Neuron (in vitro differentiated cells): ENCODE data around the gene GORASP1.
A peak's percentile ranks its signal among the peaks of the same experiment; 100 is the strongest.

Experiments used
- H2AFZ ChIP-seq: one replicate; pipeline ENCODE4 v1.6.1; 2013; ENCODE audit warnings: low read depth, mild to moderate bottlenecking, inconsistent platforms, low read length, moderate library complexity
- H3K27me3 ChIP-seq: one replicate; pipeline ENCODE4 v1.6.1; 2013; ENCODE audit warnings: low read length; ENCODE audit not compliant: insufficient read depth
- H3K36me3 ChIP-seq: one replicate; pipeline ENCODE4 v1.6.1; 2013; ENCODE audit warnings: low read length; ENCODE audit not compliant: insufficient read depth
- H3K4me1 ChIP-seq: one replicate; pipeline ENCODE4 v1.6.1; 2013; ENCODE audit warnings: low read length; ENCODE audit not compliant: insufficient read depth
- H3K4me3 ChIP-seq: 2 replicates; pipeline ENCODE4 v1.5.1; 2013; ENCODE audit warnings: mild to moderate bottlenecking, low read length, moderate library complexity
- H3K9me3 ChIP-seq: one replicate; pipeline ENCODE4 v1.6.1; 2013; ENCODE audit warnings: low read length

Gene GORASP1

DNA sequence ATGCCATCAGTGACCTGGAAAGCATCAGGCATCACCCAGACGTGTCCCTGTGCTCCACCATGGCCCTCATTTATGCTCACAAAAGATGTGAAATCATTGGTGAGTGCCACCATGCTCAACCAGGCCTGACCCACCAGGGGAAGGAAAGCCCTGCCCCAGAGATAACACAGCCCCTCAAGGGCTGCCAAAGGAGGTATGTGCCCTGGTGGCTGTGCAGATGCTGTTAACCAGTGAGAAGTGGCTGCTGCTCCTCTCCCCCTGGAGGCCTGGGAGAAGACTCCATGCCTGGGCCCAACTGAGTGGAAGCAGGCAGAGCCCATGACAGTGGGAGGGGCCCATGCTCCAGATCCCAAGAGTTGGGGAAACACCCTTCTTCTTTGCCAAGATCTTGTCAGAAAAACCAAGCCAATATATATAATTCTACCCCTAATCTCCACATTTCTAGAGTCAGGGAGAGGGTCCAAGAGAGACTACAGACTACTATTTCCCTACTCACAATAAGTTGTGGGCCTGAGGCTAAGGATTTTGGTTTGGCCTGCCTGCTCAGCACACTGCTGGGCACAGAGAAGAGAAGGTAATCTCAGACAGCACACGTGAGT lies 2.7 kb upstream of the GORASP1 start:
- Histone ChIP-seq H2AFZ (no peak overlapping the region), H3K9me3 (no peaks in the 10 kb centered on the region), H3K27me3 (no peaks in the 10 kb centered on the region), H3K4me3 (no peak overlapping the region), H3K36me3 (no peaks in the 10 kb centered on the region), H3K4me1 (peaks cover 14% of the 10 kb centered on the region)

DNA sequence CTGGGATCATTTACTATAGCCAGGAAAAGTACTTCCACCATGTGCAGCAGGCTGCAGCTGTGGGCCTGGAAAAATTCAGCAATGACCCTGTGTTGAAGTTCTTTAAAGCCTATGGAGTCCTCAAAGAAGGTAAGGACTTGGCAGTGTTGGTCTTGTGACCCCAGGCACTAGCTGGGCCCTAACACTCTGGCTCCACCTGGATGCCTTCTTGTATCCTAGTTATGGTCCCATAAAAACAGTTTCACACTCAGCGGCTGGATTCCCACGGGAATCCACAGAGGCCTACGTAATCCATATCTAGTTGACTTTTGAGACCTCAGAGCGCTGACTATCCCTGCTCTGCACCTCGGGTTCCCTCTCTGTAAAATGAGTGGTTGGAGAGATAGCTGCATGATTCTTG lies 1.7 kb upstream of the GORASP1 start:
- Histone ChIP-seq H3K9me3 (no peaks in the 10 kb centered on the region), H3K36me3 (no peaks in the 10 kb centered on the region), H3K27me3 (no peaks in the 10 kb centered on the region), H2AFZ (no peak overlapping the region), H3K4me3 (no peak overlapping the region), H3K4me1 (peaks cover 14% of the 10 kb centered on the region)

DNA sequence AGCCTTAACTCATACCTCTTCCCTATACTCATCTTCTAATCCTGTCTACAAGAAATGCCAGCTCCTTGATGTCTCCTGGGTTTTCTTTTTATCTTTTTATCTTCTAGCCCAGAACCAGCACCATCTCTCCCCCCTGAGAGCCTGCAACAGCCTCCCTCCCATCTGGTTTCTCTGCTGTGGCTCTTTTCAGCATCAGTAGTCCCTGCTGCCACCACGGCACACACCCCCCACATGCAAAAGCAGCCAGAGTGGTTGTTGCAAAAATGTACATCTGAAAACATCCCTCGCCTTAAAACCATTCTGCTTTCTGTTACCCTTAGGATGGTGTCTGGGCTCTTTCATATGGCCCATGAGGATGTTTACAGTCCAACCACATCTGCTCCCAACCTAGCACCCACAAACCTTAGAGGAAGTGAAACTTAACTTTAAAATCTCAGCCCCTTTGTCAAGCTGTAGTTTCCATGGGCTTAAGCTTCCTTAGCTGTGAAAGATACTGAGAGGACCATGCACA lies 828 bp upstream of the GORASP1 start:
- Histone ChIP-seq H3K4me1 (peaks cover 14% of the 10 kb centered on the region), H3K4me3 (peak overlapping the region; percentile 75), H3K27me3 (no peaks in the 10 kb centered on the region), H3K9me3 (no peaks in the 10 kb centered on the region), H2AFZ (peak overlapping the region; percentile 81), H3K36me3 (no peaks in the 10 kb centered on the region)

DNA sequence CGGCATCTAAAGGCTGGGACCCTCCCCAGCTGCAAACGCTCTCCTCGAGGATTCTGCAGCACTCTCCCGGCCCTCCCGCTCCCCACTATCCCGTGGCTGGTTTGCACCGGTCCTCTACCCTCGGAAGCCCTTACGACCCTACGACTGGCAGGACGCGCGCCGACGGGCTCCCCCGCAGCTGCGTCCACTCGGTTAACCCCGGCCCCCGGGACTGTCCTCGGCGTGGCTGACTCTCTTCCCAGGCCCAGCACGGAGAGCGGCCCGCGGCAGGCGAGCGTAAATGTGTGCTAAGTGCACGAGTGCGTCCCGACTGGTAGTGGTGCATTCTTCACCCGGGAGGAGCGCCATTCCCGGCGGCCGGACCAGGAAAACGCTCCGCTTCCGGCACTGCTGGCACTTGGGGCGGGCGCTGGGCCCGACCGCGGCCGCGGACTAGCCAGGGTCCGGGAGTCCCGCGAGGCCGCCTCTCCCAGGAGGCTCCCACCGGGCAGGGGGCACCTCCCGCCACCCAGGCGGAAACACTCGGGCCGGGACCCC lies 508 bp downstream of the GORASP1 start:
- H3K4me3 ChIP-seq = peak overlapping the region; percentile 75
- peak overlapping the region; percentile 87 for H2AFZ ChIP-seq
- H3K4me1 ChIP-seq = peaks cover 14% of the 10 kb centered on the region
- no peaks in the 10 kb centered on the region for H3K27me3 ChIP-seq
- no peaks in the 10 kb centered on the region for H3K36me3 ChIP-seq
- no peaks in the 10 kb centered on the region for H3K9me3 ChIP-seq

DNA sequence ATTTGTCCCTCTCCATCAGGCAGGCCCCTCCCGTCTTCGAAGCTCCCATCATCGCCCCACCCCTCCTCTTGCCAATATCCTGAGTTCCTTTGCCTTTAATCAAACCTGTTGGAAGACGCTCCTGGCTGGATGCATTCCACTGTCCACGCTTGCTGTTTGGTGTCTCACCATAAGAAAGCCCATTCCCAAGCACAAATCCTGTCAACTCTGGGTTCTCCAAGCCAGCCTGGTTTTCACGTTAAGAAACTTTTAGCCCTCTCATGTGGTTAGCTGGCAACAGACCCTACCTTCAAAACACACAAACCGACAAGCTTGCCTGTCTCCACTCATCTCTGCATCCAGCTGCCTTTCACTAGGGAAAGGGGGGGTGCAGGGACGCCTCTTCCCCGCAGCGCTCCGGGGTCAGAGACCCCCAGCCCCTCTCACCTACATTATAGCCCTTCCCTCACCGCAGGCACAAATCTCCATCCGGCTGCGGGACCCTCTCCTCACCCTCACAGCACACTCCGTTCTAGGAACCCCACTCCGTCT lies 1.1 kb downstream of the GORASP1 start:
- Histone ChIP-seq H3K9me3 (no peaks in the 10 kb centered on the region), H3K36me3 (no peaks in the 10 kb centered on the region), H3K4me3 (peak overlapping the region; percentile 75), H3K27me3 (no peaks in the 10 kb centered on the region), H3K4me1 (peaks cover 14% of the 10 kb centered on the region), H2AFZ (peak overlapping the region; percentile 87)

DNA sequence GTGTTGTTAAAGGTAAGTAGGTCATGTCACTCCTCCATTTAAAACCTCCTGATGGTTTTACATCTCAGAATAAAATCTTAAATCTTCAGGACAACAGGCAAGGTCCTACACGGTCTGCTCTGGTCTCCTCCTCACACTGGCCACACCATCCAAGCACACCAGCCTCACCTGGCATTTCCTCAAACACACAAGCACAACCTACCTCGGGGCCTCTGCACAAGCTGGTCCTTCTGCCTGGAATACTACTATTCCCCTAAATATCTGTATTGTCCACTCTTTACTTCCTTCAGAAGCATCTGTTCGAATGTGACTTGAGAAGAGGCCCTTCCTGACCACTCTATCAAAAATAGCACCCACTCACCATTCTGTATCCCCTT lies 1.8 kb downstream of the GORASP1 start:
- no peak overlapping the region for H2AFZ ChIP-seq
- peak overlapping the region; percentile 75 for H3K4me3 ChIP-seq
- peaks cover 14% of the 10 kb centered on the region for H3K4me1 ChIP-seq
- no peaks in the 10 kb centered on the region for H3K27me3 ChIP-seq
- H3K36me3 ChIP-seq = peaks cover 5% of the 10 kb centered on the region
- H3K9me3 ChIP-seq = no peaks in the 10 kb centered on the region

DNA sequence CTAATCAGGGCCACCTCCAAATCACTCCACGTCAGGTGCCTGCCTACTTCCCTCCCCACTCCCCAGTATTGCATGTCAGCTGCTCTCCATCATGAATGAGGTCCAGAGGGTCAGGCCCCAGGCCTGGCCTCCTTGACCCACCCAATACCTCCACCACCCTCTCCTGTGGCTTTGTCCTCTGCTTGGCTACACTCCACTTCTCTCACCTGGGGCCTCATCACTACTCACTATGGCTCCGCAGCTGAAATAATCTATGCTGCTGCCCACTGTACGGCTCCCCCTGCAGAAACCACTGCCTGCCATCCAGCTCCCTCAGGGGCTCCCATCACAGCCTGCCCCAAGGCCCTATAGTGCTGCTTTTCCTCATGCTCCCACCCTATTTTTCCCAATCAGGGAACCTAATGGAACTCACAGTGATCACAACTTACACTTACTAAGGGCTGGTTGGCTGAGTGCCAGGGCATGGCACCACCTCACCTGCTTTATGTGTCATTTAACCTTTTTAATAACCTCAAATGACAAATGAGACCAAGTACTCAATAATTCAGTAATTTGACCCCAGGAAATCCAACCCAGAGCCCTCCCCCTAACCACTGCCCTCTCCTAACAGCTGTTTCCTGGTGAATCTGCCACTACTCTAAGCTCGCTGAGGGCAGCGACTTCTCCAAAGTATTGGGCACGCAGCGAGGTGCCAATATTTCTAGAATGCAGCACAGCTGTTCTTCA lies 2.3 kb downstream of the GORASP1 start:
- no peak overlapping the region for H3K4me3 ChIP-seq
- H2AFZ ChIP-seq = no peak overlapping the region
- H3K27me3 ChIP-seq = no peaks in the 10 kb centered on the region
- H3K9me3 ChIP-seq = no peaks in the 10 kb centered on the region
- H3K36me3 ChIP-seq = peaks cover 10% of the 10 kb centered on the region
- H3K4me1 ChIP-seq = peaks cover 14% of the 10 kb centered on the region

DNA sequence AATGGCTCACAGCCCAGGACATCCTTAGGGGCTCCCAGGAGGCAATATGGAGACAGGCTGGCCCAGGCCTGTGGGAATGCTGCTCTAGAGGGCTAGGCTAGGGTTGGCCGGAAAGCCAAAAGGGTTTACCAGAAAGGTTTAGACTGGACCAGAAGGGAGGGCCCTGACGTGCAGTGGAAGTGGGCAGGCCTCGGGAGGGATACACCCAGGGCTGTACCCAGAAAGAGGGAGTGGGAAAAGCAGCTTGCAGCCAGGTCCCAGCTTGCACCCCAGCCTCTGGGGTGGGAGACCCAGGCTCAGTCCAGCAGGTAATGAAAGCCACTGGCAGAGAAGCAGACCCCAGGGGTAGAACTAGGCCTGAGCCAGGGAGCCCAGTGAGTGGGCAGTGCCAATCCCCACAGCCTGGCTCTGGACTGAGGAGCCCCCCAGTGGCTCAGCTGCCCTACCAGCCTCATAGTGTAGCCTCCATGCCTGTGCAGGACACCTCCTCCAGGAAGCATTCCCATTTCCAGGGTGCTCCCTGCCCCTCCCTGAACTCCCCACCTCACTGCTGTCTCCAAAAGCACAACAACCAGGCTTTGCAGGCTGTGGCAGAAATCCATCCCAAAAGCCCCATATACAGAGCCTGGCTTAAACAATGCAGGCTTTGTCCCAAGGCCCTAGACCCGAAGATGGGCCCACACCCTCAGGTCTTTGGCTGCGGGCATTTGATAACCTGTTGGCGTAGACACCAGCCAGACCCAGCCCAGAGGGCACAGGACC lies 3.5 kb downstream of the GORASP1 start:
- peaks cover 14% of the 10 kb centered on the region for H3K4me1 ChIP-seq
- H3K9me3 ChIP-seq = no peaks in the 10 kb centered on the region

DNA sequence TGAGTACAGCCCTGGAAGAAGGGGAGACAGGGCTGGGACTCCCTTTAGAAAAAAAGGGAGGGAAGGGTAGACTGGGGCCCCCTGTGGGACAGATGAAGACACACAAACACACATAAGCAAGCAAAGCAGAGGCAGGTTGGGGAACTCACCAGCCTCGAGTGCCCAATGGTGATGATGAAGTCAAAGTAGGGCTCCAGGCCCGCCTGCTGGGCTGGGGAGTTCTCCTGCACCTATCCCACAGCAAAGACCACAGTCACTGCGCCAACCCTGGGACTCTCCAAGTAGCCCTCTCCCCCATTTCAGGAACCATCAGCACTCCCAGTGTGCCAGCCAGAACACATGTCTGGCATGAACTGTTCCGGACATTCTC lies 4.1 kb downstream of the GORASP1 start:
- H3K4me3 ChIP-seq = no peak overlapping the region
- no peaks in the 10 kb centered on the region for H3K27me3 ChIP-seq
- peaks cover 28% of the 10 kb centered on the region for H3K36me3 ChIP-seq
- peaks cover 14% of the 10 kb centered on the region for H3K4me1 ChIP-seq
- no peak overlapping the region for H2AFZ ChIP-seq
- H3K9me3 ChIP-seq = no peaks in the 10 kb centered on the region

More for the DNA sequence above, 3.5 kb downstream of the GORASP1 start:
- H3K36me3 ChIP-seq = peaks cover 22% of the 10 kb centered on the region
- no peak overlapping the region for H3K4me3 ChIP-seq
- H2AFZ ChIP-seq = no peak overlapping the region
- H3K27me3 ChIP-seq = no peaks in the 10 kb centered on the region

DNA sequence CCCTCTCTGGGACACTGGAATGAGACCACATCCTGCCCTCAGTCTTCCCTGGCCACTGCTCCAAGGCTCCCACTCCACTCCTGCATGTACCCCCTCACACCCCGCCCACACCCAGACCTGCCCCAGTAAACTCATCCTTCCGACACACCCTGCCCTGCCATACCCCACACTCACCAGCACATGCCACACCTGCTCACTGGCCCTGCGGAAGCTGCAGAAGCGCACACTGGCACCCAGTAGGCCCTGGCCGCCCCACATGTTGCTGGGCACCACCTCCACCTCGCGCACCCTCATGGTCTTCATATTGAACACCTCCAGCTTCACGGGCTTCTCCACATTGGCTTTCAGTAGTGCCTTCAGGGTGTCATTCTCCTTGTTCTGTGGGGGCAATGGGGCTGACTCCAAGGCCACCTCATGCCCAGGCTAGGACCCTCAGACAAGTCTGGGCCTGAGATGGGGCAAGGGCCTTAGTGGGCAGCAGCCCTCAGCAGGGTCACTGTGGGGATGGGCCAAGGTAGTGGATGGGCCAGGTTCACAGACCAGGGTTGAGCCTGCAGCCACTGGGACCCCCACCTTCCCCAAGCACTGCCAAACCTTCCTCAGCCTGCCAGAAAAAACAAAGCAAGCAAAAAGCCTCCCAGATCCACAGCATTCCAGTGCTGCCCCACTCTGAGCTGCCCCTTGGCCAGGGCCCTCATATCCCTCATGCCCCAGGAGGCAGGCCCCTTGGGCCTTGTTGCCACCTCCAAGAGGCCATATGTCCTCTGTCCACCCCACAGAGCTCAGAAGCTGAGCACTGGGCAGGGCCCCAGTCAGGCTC lies 4.7 kb downstream of the GORASP1 start:
- H3K4me3 ChIP-seq = no peak overlapping the region
- H3K9me3 ChIP-seq = no peaks in the 10 kb centered on the region
- no peaks in the 10 kb centered on the region for H3K27me3 ChIP-seq
- peaks cover 11% of the 10 kb centered on the region for H3K4me1 ChIP-seq
- H3K36me3 ChIP-seq = peaks cover 34% of the 10 kb centered on the region
- H2AFZ ChIP-seq = no peak overlapping the region

DNA sequence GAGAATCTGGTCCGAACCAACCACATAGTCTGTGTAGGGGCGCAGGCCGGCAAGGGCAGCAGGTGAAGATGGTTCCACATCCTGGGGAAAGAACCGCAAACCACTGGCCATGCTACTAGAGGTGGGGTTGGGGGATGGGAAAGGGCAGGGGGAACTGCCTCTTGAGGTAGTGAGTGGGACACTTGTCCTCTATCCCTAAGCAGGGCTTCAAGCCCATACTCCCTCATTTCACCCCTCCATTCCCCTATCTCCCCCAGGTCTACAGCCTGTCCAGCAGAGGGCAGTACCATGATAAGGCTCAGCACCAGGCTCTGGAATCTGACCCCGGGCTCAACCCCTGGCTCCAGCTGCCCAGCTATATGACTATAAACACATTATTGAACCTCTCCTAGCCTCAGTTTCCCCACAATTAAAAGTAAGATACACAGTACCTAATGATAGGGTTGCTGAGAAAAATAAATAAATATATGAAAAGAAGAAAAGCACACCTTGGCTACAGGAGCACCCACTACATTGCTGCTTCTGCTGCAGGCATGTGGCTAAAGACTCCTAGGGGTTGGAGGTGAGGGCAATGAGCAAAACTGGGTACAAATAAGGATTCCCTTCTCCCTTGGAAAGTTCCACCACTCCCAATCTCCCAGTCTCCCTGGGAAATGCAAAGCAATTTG lies 6.3 kb downstream of the GORASP1 start:
- no peak overlapping the region for H2AFZ ChIP-seq
- no peaks in the 10 kb centered on the region for H3K9me3 ChIP-seq
- no peak overlapping the region for H3K4me3 ChIP-seq
- H3K27me3 ChIP-seq = no peaks in the 10 kb centered on the region
- H3K36me3 ChIP-seq = peaks cover 49% of the 10 kb centered on the region
- peaks cover 18% of the 10 kb centered on the region for H3K4me1 ChIP-seq

DNA sequence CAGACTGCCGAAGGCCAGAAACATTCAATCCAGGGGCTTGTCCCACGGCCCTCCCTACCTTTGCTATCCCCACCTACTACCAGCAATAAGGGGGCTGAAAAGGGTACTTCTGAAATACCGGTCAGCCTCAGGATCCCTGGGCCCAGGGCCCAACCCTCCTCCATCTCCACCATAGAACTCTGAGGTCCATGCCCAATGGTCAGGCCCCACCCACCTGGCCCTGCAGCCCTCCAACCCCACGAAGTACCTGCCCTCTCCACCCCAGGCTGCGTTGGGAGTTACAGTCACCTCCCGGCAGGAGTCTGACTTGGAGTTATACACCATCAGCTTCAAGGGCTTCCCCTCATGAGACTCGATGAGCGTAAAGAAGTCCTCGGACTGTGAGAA lies 6.9 kb downstream of the GORASP1 start:
- Histone ChIP-seq H3K4me1 (peaks cover 16% of the 10 kb centered on the region), H3K4me3 (no peak overlapping the region), H3K9me3 (no peaks in the 10 kb centered on the region), H3K36me3 (peaks cover 50% of the 10 kb centered on the region), H2AFZ (no peak overlapping the region), H3K27me3 (no peaks in the 10 kb centered on the region)
